GM23338 (cell line): ENCODE results near the gene F3. TPM values are rescaled to one million over a fixed set of nuclear protein-coding genes. Genes with fewer than 3 reads are reported as not detected.

Experiments
- ATAC-seq: fragments of 200-7000 bp; cut with Tn5 transposase; 3 replicates; pipeline ENCODE4 v1.9.1; 2020
- DNase-seq: peaks from one replicate; pipeline ENCODE4 v3.0.0-alpha.2; 2015; ENCODE audit warnings: low spot score
- H2AFZ ChIP-seq: fragments of 200-600 bp; sonication (generic); 2 replicates; pipeline ENCODE4 v1.8.0; 2016; ENCODE audit warnings: antibody characterized with exemption, mild to moderate bottlenecking, moderate library complexity
- H3F3A ChIP-seq: fragments of 200-600 bp; sonication (generic); replicated peaks from 2 replicates; pipeline ENCODE4 v1.8.0; 2017; ENCODE audit warnings: antibody characterized with exemption, mixed run types, low read depth
- H3K27ac ChIP-seq: fragments of 200-600 bp; sonication (generic); 2 replicates; pipeline ENCODE4 v1.6.1; 2016; ENCODE audit warnings: low read depth
- H3K27me3 ChIP-seq: fragments of 200-600 bp; sonication (generic); 2 replicates; pipeline ENCODE4 v1.8.0; 2016; ENCODE audit warnings: mild to moderate bottlenecking, mixed run types, moderate library complexity; ENCODE audit not compliant: insufficient read depth
- H3K36me3 ChIP-seq: fragments of 200-600 bp; sonication (generic); 2 replicates; pipeline ENCODE4 v1.8.0; 2016; ENCODE audit warnings: mild to moderate bottlenecking; ENCODE audit not compliant: insufficient read depth
- H3K4me1 ChIP-seq: fragments of 200-600 bp; sonication (generic); 2 replicates; pipeline ENCODE4 v1.8.0; 2016; ENCODE audit warnings: mild to moderate bottlenecking, moderate library complexity; ENCODE audit not compliant: insufficient read depth
- H3K4me2 ChIP-seq: fragments of 200-600 bp; sonication (generic); 2 replicates; pipeline ENCODE4 v1.7.1; 2017; ENCODE audit warnings: mixed run types
- H3K4me3 ChIP-seq: fragments of 200-600 bp; sonication (generic); 2 replicates; pipeline ENCODE4 v1.6.1; 2016; ENCODE audit warnings: mixed run types
- H3K79me2 ChIP-seq: fragments of 200-600 bp; sonication (generic); replicated peaks from 2 replicates; pipeline ENCODE4 v1.8.0; 2017; ENCODE audit warnings: mild to moderate bottlenecking; ENCODE audit not compliant: insufficient read depth
- H3K9me2 ChIP-seq: fragments of 200-600 bp; sonication (generic); 2 replicates; pipeline ENCODE4 v1.8.0; 2017; ENCODE audit not compliant: insufficient read depth
- H4K20me1 ChIP-seq: fragments of 200-600 bp; sonication (generic); replicated peaks from 2 replicates; pipeline ENCODE4 v1.8.0; 2017; ENCODE audit warnings: mild to moderate bottlenecking; ENCODE audit not compliant: insufficient read depth
- H3K27ac Mint-ChIP-seq: 2 replicates; pipeline ENCODE4 v1.8.0; 2020; ENCODE audit warnings: inconsistent platforms, mild to moderate bottlenecking, moderate library complexity, mixed read lengths
- H3K27me3 Mint-ChIP-seq: 3 replicates; pipeline ENCODE4 v1.8.0; 2022; ENCODE audit warnings: low read depth, mild to moderate bottlenecking, moderate library complexity, mixed read lengths, inconsistent platforms; ENCODE audit not compliant: insufficient read depth, poor library complexity
- H3K36me3 Mint-ChIP-seq: 3 replicates; pipeline ENCODE4 v1.8.0; 2021; ENCODE audit warnings: low read depth, mild to moderate bottlenecking, inconsistent platforms, moderate library complexity, mixed read lengths
- H3K4me1 Mint-ChIP-seq: 3 replicates; pipeline ENCODE4 v1.8.0; 2020; ENCODE audit warnings: mild to moderate bottlenecking, inconsistent platforms, mixed read lengths
- H3K4me3 Mint-ChIP-seq: 3 replicates; pipeline ENCODE4 v1.8.0; 2021; ENCODE audit warnings: moderate library complexity, mild to moderate bottlenecking, inconsistent platforms, mixed read lengths
- H3K9me3 Mint-ChIP-seq: 3 replicates; pipeline ENCODE4 v1.8.0; 2020; ENCODE audit warnings: moderate library complexity, mild to moderate bottlenecking, inconsistent platforms, mixed read lengths
- CREB1 ChIP-seq: fragments of 250-450 bp; sonication (Bioruptor Pico); IDR thresholded peaks from 2 replicates; pipeline ENCODE4 v1.5.0; 2020; ENCODE audit warnings: low read depth, mild to moderate bottlenecking, moderate library complexity
- CTCF ChIP-seq, 2 experiments: fragments of 200-600 bp in 1 of 2; sonication (generic) in 1 of 2; conservative IDR thresholded peaks; 2 replicates each; pipeline versions ENCODE4 v1.5.1 to v1.6.1; 2016 to 2017; ENCODE audit warnings: antibody characterized with exemption in 2 of 2, low read depth in 2 of 2, mild to moderate bottlenecking in 2 of 2, moderate library complexity in 1 of 2
- ETS1 ChIP-seq: IDR thresholded peaks from 2 replicates; pipeline ENCODE4 v1.6.1; 2016; ENCODE audit warnings: antibody characterized with exemption
- EZH2 ChIP-seq: fragments of 200-600 bp; sonication (generic); IDR thresholded peaks from one replicate; pipeline ENCODE4 v1.8.0; 2017; ENCODE audit warnings: antibody characterized with exemption, mild to moderate bottlenecking, low read depth; ENCODE audit not compliant: unreplicated experiment
- EZH2phosphoT487 ChIP-seq: fragments of 200-600 bp; sonication (generic); IDR thresholded peaks from one replicate; pipeline ENCODE4 v1.8.1; 2018; ENCODE audit warnings: antibody characterized with exemption; ENCODE audit not compliant: unreplicated experiment
- JUNB ChIP-seq: IDR thresholded peaks from one replicate; pipeline ENCODE4 v1.6.1; 2016; ENCODE audit warnings: antibody characterized with exemption; ENCODE audit not compliant: unreplicated experiment
- NANOG ChIP-seq: IDR thresholded peaks from 2 replicates; pipeline ENCODE4 v1.6.1; 2016; ENCODE audit warnings: antibody characterized with exemption, borderline replicate concordance
- POLR2AphosphoS5 ChIP-seq: IDR thresholded peaks from 2 replicates; pipeline ENCODE4 v1.6.1; 2016; ENCODE audit warnings: antibody characterized with exemption, low read depth
- REST ChIP-seq: IDR thresholded peaks from one replicate; pipeline ENCODE4 v1.6.1; 2018; ENCODE audit warnings: antibody characterized with exemption; ENCODE audit not compliant: unreplicated experiment
- STAT1 ChIP-seq: IDR thresholded peaks from one replicate; pipeline ENCODE4 v1.6.1; 2016; ENCODE audit warnings: antibody characterized with exemption; ENCODE audit not compliant: unreplicated experiment
- ZNF114 ChIP-seq: fragments of 250-450 bp; sonication (Bioruptor Pico); IDR thresholded peaks from 2 replicates; pipeline ENCODE4 v1.5.0; 2020; ENCODE audit warnings: mild to moderate bottlenecking, moderate library complexity
- ZNF331 ChIP-seq: fragments of 250-450 bp; sonication (Bioruptor Pico); IDR thresholded peaks from 2 replicates; pipeline ENCODE4 v1.5.0; 2020; ENCODE audit warnings: low read depth, mild to moderate bottlenecking, moderate library complexity
- ZNF462 ChIP-seq: fragments of 250-450 bp; sonication (Bioruptor Pico); IDR thresholded peaks from 2 replicates; pipeline ENCODE4 v1.5.0; 2020; ENCODE audit warnings: mild to moderate bottlenecking, moderate library complexity
- polyA plus RNA-seq: library from polyadenylated mRNA; unstranded; fragments of >200 nt; fragmentation: Nextera tagmentation; extraction: Ambion mirVana; gene quantifications from 2 replicates; pipeline ENCODE4 v1.2.1, GENCODE V29; 2016
- total RNA-seq: library from RNA; depleted of rRNA; stranded (reverse); fragments of >200 nt; shearing (Covaris generic); gene quantifications from 2 replicates; pipeline ENCODE4 v1.2.3, GENCODE V29; 2014

F3 gene
- total and polyA plus RNA-seq, 2 experiments from 2014 or later: 6.9 to 9.7 TPM

GRCh38 chr1:94542088-94542870 lies 720 bp upstream of the F3 start:
- Histone ChIP-seq H3K9me2 (no peaks in the 10 kb centered on the region), H4K20me1 (no peaks in the 10 kb centered on the region), H3K27me3 (peaks cover 36% of the 10 kb centered on the region), H3K4me1 (peaks cover 39% of the 10 kb centered on the region), H3K79me2 (peaks cover 32% of the 10 kb centered on the region), H3K4me3 (peak overlapping the region; percentile 91), H2AFZ (peak overlapping the region; percentile 96), H3K4me2 (peak overlapping the region; percentile 98), H3K27ac (no peak overlapping the region), H3K36me3 (no peaks in the 10 kb centered on the region), H3F3A (peaks cover 8% of the 10 kb centered on the region; the same call in 1 of the 2 replicates)
- peaks cover 38% of the 10 kb centered on the region for H3K4me1 Mint-ChIP-seq
- DNase-seq: peak; percentile 36
- no peaks in the 10 kb centered on the region for H3K9me3 Mint-ChIP-seq
- peaks cover 21% of the 10 kb centered on the region for H3K27me3 Mint-ChIP-seq
- peak overlapping the region; percentile 72; the same call in 1 of the 2 replicates for H3K27ac Mint-ChIP-seq
- peaks cover 5% of the 10 kb centered on the region; the same call in 1 of the 3 replicates for H3K36me3 Mint-ChIP-seq
- no peak for TF ChIP-seq NANOG
- TF ChIP-seq CTCF (conservative IDR thresholded peaks at IDR 0.05; ENCODE audit: low read depth in 2 of 2): no peak
- TF ChIP-seq CREB1 (CRISPR knock-in tag): no peak
- TF ChIP-seq ETS1: no peak
- TF ChIP-seq ZNF462 (CRISPR knock-in tag): no peak
- no peak for TF ChIP-seq REST
- TF ChIP-seq ZNF331 (CRISPR knock-in tag): no peak
- TF ChIP-seq EZH2phosphoT487: no peak
- no peak for TF ChIP-seq POLR2AphosphoS5
- TF ChIP-seq EZH2: no peak
- no peak for TF ChIP-seq ZNF114
- no peak for TF ChIP-seq JUNB
- no peak for TF ChIP-seq STAT1
- peak; percentile 46 for ATAC-seq
- peak overlapping the region; percentile 83 for H3K4me3 Mint-ChIP-seq
